Panc1 (cell line): Measurements from ENCODE around the gene MRPL10.

Experiments
- POLR2AphosphoS5 ChIP-seq: IDR thresholded peaks from 2 replicates; pipeline ENCODE4 v1.6.1; 2012; ENCODE audit warnings: mild to moderate bottlenecking, low read depth, low read length, moderate library complexity
- SIN3A ChIP-seq: IDR thresholded peaks from 2 replicates; pipeline ENCODE4 v1.6.1; 2012; ENCODE audit warnings: low read depth, mild to moderate bottlenecking, low read length, moderate library complexity, borderline replicate concordance; ENCODE audit not compliant: insufficient read depth
- TCF7L2 ChIP-seq: IDR thresholded peaks from 2 replicates; pipeline ENCODE4 v1.6.1; 2011; ENCODE audit warnings: mild to moderate bottlenecking, low read depth, low read length, inconsistent platforms
- TF ChIP-seq, protein P1 (sequence below): fragments of 450-650 bp; IDR thresholded peaks from 2 replicates; pipeline ENCODE4 v1.5.1; 2017; ENCODE audit warnings: mild to moderate bottlenecking
- TF ChIP-seq, protein P2 (sequence below), 2 experiments: IDR thresholded peaks; 2 replicates each; pipeline ENCODE4 v1.6.1; 2011 to 2012; ENCODE audit warnings: low read depth in 2 of 2, control low read depth in 1 of 2, low read length in 1 of 2, mild to moderate bottlenecking in 1 of 2, moderate library complexity in 1 of 2; ENCODE audit not compliant: insufficient read depth in 1 of 2

DNA sequence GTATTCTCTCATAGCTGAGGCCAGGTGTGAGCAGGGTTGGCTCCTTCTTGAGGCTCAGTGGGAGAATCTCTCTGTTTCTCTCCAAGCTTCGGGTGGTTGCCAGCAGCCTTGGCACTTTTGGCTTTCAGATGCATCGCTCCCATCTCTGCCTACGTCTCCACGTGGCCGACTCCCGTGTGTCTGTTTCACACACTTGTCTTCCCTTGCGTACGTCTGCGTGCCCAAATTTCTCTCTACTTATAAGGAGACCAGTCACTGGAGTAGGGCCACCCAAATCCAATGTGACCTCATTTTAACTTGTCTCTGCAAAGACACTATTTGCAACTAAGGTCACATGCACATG, 24.5 kb downstream of the MRPL10 start:
- TF ChIP-seq SIN3A (no peak), TCF7L2 (no peak), POLR2AphosphoS5 (no peak)
- TF ChIP-seq, protein P1, sequence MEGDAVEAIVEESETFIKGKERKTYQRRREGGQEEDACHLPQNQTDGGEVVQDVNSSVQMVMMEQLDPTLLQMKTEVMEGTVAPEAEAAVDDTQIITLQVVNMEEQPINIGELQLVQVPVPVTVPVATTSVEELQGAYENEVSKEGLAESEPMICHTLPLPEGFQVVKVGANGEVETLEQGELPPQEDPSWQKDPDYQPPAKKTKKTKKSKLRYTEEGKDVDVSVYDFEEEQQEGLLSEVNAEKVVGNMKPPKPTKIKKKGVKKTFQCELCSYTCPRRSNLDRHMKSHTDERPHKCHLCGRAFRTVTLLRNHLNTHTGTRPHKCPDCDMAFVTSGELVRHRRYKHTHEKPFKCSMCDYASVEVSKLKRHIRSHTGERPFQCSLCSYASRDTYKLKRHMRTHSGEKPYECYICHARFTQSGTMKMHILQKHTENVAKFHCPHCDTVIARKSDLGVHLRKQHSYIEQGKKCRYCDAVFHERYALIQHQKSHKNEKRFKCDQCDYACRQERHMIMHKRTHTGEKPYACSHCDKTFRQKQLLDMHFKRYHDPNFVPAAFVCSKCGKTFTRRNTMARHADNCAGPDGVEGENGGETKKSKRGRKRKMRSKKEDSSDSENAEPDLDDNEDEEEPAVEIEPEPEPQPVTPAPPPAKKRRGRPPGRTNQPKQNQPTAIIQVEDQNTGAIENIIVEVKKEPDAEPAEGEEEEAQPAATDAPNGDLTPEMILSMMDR: no peak
- TF ChIP-seq, protein P2, sequence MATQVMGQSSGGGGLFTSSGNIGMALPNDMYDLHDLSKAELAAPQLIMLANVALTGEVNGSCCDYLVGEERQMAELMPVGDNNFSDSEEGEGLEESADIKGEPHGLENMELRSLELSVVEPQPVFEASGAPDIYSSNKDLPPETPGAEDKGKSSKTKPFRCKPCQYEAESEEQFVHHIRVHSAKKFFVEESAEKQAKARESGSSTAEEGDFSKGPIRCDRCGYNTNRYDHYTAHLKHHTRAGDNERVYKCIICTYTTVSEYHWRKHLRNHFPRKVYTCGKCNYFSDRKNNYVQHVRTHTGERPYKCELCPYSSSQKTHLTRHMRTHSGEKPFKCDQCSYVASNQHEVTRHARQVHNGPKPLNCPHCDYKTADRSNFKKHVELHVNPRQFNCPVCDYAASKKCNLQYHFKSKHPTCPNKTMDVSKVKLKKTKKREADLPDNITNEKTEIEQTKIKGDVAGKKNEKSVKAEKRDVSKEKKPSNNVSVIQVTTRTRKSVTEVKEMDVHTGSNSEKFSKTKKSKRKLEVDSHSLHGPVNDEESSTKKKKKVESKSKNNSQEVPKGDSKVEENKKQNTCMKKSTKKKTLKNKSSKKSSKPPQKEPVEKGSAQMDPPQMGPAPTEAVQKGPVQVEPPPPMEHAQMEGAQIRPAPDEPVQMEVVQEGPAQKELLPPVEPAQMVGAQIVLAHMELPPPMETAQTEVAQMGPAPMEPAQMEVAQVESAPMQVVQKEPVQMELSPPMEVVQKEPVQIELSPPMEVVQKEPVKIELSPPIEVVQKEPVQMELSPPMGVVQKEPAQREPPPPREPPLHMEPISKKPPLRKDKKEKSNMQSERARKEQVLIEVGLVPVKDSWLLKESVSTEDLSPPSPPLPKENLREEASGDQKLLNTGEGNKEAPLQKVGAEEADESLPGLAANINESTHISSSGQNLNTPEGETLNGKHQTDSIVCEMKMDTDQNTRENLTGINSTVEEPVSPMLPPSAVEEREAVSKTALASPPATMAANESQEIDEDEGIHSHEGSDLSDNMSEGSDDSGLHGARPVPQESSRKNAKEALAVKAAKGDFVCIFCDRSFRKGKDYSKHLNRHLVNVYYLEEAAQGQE (IDR thresholded peaks at IDR 0.05; ENCODE audit: insufficient read depth in 1 of 2, low read depth in 2 of 2, low read length in 1 of 2): no peak
